Hepatocyte (in vitro differentiated cells): ENCODE measurements around the gene KIAA0513. TPM values are rescaled to one million over a fixed set of nuclear protein-coding genes. Genes with fewer than 3 reads are reported as not detected.

ENCODE experiments used
- DNase-seq: peaks from one replicate; pipeline ENCODE4 v3.0.0-alpha.2; 2016; ENCODE audit warnings: low spot score
- H2AFZ ChIP-seq: fragments of 200-600 bp; sonication (generic); 2 replicates; pipeline ENCODE4 v1.6.0; 2016; ENCODE audit warnings: antibody characterized with exemption, mild to moderate bottlenecking
- H3K27ac ChIP-seq: fragments of 200-600 bp; sonication (generic); 2 replicates; pipeline ENCODE4 v1.5.1; 2016; ENCODE audit warnings: mild to moderate bottlenecking
- H3K27me3 ChIP-seq: fragments of 200-600 bp; sonication (generic); 2 replicates; pipeline ENCODE4 v1.6.1; 2016
- H3K36me3 ChIP-seq: fragments of 200-600 bp; sonication (generic); replicated peaks from 2 replicates; pipeline ENCODE4 v1.5.1; 2016; ENCODE audit warnings: low read depth; ENCODE audit not compliant: insufficient read depth
- H3K4me1 ChIP-seq: fragments of 200-600 bp; sonication (generic); 2 replicates; pipeline ENCODE4 v1.5.1; 2016; ENCODE audit warnings: mild to moderate bottlenecking, moderate library complexity; ENCODE audit not compliant: insufficient read depth
- H3K4me2 ChIP-seq: fragments of 200-600 bp; sonication (generic); 2 replicates; pipeline ENCODE4 v1.6.0; 2016
- H3K4me3 ChIP-seq: fragments of 200-600 bp; sonication (generic); 2 replicates; pipeline ENCODE4 v1.5.1; 2016; ENCODE audit warnings: mild to moderate bottlenecking
- H3K79me2 ChIP-seq: fragments of 200-600 bp; sonication (generic); 2 replicates; pipeline ENCODE4 v1.6.0; 2017; ENCODE audit warnings: mild to moderate bottlenecking
- H3K9me2 ChIP-seq: fragments of 200-600 bp; sonication (generic); replicated peaks from 2 replicates; pipeline ENCODE4 v1.6.0; 2017; ENCODE audit warnings: mild to moderate bottlenecking; ENCODE audit not compliant: insufficient read depth
- H3K9me3 ChIP-seq: fragments of 200-600 bp; sonication (generic); 2 replicates; pipeline ENCODE4 v1.5.1; 2016; ENCODE audit warnings: low read depth, mild to moderate bottlenecking
- H4K20me1 ChIP-seq: fragments of 200-600 bp; sonication (generic); 2 replicates; pipeline ENCODE4 v1.6.0; 2016; ENCODE audit warnings: mild to moderate bottlenecking; ENCODE audit not compliant: insufficient read depth, poor library complexity, severe bottlenecking
- EZH2 ChIP-seq: fragments of 200-600 bp; sonication (generic); IDR thresholded peaks from 2 replicates; pipeline ENCODE4 v1.6.1; 2016; ENCODE audit warnings: antibody characterized with exemption, mild to moderate bottlenecking, borderline replicate concordance
- EZH2phosphoT487 ChIP-seq: fragments of 200-600 bp; sonication (generic); IDR thresholded peaks from one replicate; pipeline ENCODE4 v1.6.1; 2018; ENCODE audit warnings: antibody characterized with exemption, mild to moderate bottlenecking, low read depth, moderate library complexity; ENCODE audit not compliant: unreplicated experiment, severe bottlenecking
- WGBS: methylation state at CpG from one replicate; pipeline ENCODE4 v1.1.6; 2016; ENCODE audit warnings: low lambda C conversion rate; ENCODE audit errors: missing lambda C conversion rate; 5-methylcytosine and 5-hydroxymethylcytosine counted together
- polyA plus RNA-seq: library from polyadenylated mRNA; unstranded; fragments of >200 nt; fragmentation: Nextera tagmentation; extraction: Ambion mirVana; gene quantifications from 2 replicates; pipeline ENCODE4 v1.2.1, GENCODE V29; 2016
- total RNA-seq: library from RNA; depleted of rRNA; stranded (reverse); fragments of >200 nt; gene quantifications from 2 replicates; pipeline ENCODE4 v1.2.3, GENCODE V29; 2014
- TF ChIP-seq, protein P1 (sequence below): fragments of 200-600 bp; sonication (generic); IDR thresholded peaks from 2 replicates; pipeline ENCODE4 v1.5.1; 2016; ENCODE audit warnings: antibody characterized with exemption, mild to moderate bottlenecking; ENCODE audit not compliant: poor library complexity

KIAA0513 gene
- total and polyA plus RNA-seq, 2 experiments from 2014 or later: 10.1 to 14.9 TPM

GRCh38 chr16:85072947-85073346 is 45.4 kb downstream of the KIAA0513 start:
- Histone ChIP-seq H3K9me3 (no peaks in the 10 kb centered on the region), H3K36me3 (no peaks in the 10 kb centered on the region), H3K4me2 (no peak overlapping the region), H3K9me2 (no peaks in the 10 kb centered on the region), H3K27ac (no peak overlapping the region), H3K4me3 (no peak overlapping the region), H3K4me1 (no peaks in the 10 kb centered on the region), H4K20me1 (no peaks in the 10 kb centered on the region), H3K27me3 (no peaks in the 10 kb centered on the region), H3K79me2 (no peaks in the 10 kb centered on the region), H2AFZ (no peak overlapping the region)
- DNase-seq: no peak
- 88% methylated on average over 13 of the region's 13 CpGs for WGBS
- TF ChIP-seq EZH2 (no peak), EZH2phosphoT487 (no peak)
- TF ChIP-seq, protein P1, sequence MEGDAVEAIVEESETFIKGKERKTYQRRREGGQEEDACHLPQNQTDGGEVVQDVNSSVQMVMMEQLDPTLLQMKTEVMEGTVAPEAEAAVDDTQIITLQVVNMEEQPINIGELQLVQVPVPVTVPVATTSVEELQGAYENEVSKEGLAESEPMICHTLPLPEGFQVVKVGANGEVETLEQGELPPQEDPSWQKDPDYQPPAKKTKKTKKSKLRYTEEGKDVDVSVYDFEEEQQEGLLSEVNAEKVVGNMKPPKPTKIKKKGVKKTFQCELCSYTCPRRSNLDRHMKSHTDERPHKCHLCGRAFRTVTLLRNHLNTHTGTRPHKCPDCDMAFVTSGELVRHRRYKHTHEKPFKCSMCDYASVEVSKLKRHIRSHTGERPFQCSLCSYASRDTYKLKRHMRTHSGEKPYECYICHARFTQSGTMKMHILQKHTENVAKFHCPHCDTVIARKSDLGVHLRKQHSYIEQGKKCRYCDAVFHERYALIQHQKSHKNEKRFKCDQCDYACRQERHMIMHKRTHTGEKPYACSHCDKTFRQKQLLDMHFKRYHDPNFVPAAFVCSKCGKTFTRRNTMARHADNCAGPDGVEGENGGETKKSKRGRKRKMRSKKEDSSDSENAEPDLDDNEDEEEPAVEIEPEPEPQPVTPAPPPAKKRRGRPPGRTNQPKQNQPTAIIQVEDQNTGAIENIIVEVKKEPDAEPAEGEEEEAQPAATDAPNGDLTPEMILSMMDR: no peak

DNA sequence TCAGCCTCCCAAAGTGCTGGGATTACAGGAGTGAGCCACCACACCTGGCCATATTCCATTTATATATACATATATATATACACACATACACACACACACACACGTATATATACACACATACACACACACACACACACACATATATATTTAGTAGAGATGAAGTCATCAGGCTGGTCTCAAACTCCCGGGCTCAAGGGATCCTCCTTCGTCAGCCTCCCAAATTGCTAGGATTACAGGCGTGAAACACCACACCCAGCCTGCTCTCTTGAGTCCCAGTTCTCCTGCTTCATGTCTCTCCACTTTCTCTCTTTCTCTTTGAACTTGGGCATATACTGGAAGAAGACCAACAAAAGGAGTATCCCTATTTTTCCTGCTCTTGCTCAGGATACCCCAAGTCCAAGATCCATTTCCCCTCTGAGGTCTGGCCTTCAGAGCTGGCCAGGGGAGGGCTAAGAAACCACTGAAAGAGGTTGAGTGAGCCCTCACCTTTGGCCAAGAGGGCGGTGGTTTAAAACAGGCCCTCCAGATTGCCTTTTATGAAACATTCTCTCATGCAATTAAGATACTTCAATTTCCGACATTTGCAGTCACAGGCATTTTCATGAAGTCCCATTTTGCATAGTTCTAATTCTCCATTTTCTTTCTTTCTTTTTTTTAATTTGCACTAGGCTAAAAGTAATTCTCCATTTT is 46.8 kb downstream of the KIAA0513 start:
- H3K79me2 ChIP-seq: no peaks in the 10 kb centered on the region
- H2AFZ ChIP-seq: no peak overlapping the region
- no peak for TF ChIP-seq EZH2phosphoT487
- TF ChIP-seq, protein P1: no peak
- no peak for TF ChIP-seq EZH2
- no peaks in the 10 kb centered on the region for H3K36me3 ChIP-seq
- 91% methylated on average over 5 of the region's 6 CpGs for WGBS
- no peaks in the 10 kb centered on the region for H4K20me1 ChIP-seq
- no peak for DNase-seq
- H3K4me2 ChIP-seq: no peak overlapping the region
- no peaks in the 10 kb centered on the region for H3K9me3 ChIP-seq
- no peaks in the 10 kb centered on the region for H3K9me2 ChIP-seq
- H3K4me1 ChIP-seq: no peaks in the 10 kb centered on the region
- H3K27me3 ChIP-seq: no peaks in the 10 kb centered on the region
- H3K4me3 ChIP-seq: no peak overlapping the region
- H3K27ac ChIP-seq: no peak overlapping the region

DNA sequence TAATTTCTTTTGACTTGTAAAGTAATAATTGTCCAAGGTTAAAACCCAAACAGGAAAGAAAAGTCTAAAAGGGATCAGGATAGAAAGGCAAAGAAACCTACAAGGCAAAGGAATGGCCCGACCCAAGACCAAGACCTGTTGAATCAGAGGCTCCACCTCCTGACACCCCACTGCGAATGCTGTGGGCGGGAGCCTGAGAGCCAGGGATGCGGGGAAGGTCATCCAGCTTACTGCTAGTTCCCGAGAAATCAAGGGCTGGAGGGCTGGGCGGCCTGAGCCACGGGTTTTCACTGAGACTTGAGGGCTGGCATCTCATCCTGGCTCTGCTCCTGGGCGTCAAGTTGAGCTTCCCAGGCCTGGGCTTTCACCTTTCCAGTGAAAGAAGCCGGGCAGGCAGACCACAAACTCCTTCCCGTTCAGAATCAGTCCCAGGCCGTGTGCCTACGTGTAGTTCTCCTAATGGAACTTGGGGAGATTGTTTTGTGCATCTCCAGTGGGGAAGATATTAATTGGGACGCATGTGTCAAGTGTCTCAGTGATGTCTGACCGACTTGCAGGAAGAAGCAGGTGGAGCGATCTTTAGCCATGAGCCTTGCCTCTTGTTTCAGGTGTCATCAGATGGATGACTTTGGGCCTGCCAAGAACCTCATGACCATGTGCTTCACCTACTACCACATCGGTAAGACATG is 47.8 kb downstream of the KIAA0513 start:
- Histone ChIP-seq H3K9me2 (no peaks in the 10 kb centered on the region), H3K4me3 (no peak overlapping the region), H2AFZ (no peak overlapping the region), H3K27ac (no peak overlapping the region), H4K20me1 (no peaks in the 10 kb centered on the region), H3K9me3 (no peaks in the 10 kb centered on the region), H3K4me1 (no peaks in the 10 kb centered on the region), H3K36me3 (no peaks in the 10 kb centered on the region), H3K27me3 (no peaks in the 10 kb centered on the region), H3K4me2 (no peak overlapping the region), H3K79me2 (no peaks in the 10 kb centered on the region)
- no peak for TF ChIP-seq EZH2phosphoT487
- TF ChIP-seq, protein P1: no peak
- no peak for TF ChIP-seq EZH2
- WGBS: 86% methylated on average over 16 of the region's 16 CpGs
- no peak for DNase-seq
